GM10266 (cell line): ENCODE results near the gene AGBL1.

Experiments used
- DNase-seq: peaks from one replicate; pipeline ENCODE4 v3.0.0; 2012; ENCODE audit errors: extremely low spot score
- TF ChIP-seq, protein P1 (sequence below): IDR thresholded peaks from 2 replicates; pipeline ENCODE4 v1.5.1; 2012; ENCODE audit warnings: mild to moderate bottlenecking, low read depth; ENCODE audit not compliant: control insufficient read depth, insufficient read depth; ENCODE audit errors: missing control alignments

Gene AGBL1

DNA sequence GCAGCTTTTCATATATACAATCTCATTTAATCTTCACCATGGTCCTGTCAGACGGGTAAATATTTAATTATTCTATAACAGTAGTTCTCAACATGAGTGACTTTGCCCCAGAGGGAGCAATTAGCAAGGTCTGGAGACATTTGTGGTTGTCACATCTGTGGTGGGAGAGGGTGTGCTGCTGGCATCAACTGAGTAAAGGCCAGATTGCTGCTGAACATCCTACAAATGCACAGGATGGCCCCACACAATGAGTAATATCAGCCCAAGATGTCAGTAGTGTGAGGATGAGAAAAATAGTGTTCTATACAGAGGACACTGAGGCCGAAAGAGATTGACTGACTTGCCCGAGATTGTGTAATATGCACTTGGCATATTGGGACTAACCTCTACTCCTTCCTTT is 156.0 kb downstream of the AGBL1 start:
- TF ChIP-seq, protein P1, sequence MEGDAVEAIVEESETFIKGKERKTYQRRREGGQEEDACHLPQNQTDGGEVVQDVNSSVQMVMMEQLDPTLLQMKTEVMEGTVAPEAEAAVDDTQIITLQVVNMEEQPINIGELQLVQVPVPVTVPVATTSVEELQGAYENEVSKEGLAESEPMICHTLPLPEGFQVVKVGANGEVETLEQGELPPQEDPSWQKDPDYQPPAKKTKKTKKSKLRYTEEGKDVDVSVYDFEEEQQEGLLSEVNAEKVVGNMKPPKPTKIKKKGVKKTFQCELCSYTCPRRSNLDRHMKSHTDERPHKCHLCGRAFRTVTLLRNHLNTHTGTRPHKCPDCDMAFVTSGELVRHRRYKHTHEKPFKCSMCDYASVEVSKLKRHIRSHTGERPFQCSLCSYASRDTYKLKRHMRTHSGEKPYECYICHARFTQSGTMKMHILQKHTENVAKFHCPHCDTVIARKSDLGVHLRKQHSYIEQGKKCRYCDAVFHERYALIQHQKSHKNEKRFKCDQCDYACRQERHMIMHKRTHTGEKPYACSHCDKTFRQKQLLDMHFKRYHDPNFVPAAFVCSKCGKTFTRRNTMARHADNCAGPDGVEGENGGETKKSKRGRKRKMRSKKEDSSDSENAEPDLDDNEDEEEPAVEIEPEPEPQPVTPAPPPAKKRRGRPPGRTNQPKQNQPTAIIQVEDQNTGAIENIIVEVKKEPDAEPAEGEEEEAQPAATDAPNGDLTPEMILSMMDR: no peak
- DNase-seq: no peak

DNA sequence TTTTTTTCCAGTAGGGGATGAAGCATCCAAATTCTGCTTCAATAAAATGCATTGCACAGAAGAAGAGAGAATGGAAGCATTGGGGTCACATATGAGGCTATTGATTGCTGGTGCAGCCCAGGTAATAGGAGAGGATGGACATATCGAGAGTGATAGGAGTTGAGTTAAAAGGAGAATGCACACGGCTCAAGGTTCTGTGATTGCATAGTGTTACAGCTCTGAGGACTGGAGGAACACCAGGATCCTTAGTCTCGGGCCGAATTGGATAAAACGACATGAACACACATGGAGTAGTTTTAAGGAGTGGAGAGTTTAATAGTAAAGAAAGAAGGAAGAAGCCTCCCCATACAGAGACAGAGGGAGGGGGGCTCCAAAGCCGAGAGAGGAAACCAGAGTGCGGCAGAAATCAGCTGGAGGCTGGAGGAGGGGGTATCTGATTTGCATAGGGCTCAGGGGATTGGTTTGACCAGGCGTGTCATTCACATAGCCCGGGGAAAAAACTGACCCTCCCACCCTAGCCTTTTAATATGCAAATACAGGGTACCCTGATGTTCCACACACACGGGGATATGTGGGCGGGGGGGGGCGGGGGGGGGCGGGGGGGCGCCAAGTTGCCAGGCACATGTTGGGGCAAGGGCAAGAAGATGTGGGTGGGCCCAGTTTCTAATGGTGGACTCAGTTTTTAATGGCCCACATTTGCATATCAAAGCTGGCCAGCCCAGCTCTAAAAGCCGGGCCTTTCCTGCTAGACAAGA is 156.9 kb downstream of the AGBL1 start:
- TF ChIP-seq, protein P1: no peak

DNA sequence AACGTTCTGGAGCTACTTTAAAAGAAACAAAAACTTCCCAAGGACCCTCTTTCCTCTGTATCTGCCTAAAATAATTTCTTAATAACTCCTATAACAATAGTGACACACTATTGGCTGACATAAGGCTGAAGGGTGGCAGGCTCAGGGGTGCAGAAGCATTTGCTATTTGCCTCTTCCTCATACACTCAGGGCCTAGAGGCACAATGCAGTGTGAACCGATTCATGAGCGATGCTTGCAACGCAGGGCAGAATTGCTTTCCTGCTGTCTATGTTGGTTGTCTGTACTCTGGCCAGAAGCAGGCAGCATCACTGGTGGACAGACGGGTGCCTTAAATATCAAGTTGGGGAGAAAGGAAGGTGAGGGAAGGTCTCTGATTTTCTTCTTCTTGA is 157.4 kb downstream of the AGBL1 start:
- TF ChIP-seq, protein P1: no peak
- DNase-seq: no peak

More for the DNA sequence above, 156.9 kb downstream of the AGBL1 start:
- no peak for DNase-seq

DNA sequence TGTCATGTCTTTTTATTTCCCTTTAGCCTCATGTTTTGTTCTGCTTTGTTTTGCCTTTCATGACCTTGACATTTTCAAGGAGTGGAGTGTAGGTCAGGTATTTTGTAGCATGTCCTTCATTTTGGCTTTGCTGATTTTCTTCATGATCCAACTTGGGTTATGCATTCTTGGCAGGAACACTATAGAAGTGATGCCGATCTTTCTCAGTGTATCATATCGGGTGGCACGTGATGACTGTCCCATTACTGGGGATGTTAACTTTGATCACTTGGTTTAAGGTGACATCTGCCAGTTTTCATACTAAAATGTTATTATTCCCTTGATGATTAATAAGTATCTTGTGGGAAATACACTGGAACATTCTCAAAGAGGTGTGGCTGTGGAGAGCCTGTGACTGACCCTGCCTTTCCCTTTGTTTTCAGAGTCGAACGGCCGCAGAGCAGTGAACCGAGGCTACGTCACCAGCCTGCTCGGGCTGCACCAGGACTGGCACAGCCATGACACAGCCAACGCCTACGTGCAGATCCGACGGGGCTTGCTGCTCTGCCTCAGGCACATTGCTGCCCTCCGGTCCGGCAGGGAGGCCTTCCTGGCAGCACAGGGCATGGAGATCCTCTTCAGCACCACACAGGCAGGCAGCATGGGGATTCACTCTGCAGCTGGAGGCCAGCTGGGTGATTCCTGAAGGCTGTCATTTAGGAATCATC is 167.7 kb downstream of the AGBL1 start:
- TF ChIP-seq, protein P1: no peak

DNA sequence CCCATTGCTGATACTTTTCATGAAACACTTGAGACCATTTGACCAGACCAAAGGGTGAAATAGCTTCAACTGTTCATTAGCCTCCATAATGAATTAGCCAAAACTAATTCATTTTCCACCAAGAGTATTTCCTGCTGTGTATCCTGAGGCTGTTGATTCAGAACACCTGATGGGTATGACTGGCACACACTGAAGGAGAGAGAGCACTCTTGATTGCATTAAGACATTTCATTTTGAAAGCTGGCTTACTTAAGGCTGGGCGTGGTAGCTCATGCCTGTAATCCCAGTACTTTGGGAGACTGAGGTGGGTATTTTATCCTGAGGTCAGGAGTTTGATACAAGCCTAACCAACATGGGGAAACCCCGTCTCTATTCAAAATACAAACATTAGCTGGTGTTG is 175.6 kb downstream of the AGBL1 start:
- DNase-seq: no peak
- TF ChIP-seq, protein P1: no peak

More for the DNA sequence above, 167.7 kb downstream of the AGBL1 start:
- no peak for DNase-seq

DNA sequence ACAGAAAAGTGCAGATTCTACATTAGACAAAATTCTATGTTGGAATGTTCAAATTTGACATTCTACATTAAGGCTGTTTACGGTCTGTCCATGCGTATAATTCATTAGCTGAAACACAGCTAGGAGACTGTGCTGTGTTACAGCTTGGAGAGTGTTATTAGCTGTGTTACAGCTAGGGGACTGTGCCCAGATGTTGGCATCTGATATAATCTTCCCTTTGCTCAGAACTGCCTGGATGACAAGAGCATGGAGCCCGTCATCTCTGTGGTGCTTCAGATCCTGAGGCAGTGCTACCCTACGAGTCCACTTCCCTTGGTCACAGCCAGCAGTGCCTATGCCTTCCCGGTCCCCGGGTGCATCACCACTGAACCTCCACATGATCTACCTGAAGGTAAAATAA is 177.0 kb downstream of the AGBL1 start:
- DNase-seq: no peak
- TF ChIP-seq, protein P1: no peak

DNA sequence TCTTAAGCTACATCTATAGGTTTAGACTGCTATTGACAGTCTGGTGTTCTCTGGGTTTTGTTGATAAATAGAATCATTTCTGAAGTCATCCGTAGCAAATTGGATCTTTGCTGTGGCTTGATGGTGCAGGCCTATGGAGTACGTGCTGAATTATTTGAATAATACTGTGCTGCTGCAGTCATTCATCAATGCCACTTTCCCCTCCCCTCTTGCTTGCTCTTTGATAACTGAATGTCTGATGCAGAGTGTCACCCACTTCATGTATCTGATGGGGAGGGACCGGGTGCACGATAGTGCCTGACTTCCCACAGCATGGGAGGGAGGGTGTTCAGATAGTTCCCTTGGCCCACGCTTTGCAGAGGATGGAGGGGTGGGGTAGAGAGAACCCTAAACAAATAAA is 179.9 kb downstream of the AGBL1 start:
- no peak for DNase-seq
- TF ChIP-seq, protein P1: no peak
